ENCODE measurements around the gene BEST3. TPM values are rescaled to one million over a fixed set of nuclear protein-coding genes. Genes with fewer than 3 reads are reported as not detected.
"Not testable (repeated sequence)": the region's sequence is repeated elsewhere in the genome, so short reads cannot be mapped to it uniquely, and the experiment has no call there.

The BEST3 gene
- polyA plus RNA-seq, 3 donors, result 0.04 to 0.24 TPM; not detected in 1

- WGBS, 3 donors, result 75 to 81% (median 78%) methylated on average over 2 of the region's 2 CpGs
- no peak overlapping the region for H3K27ac ChIP-seq (ENCODE audit: low read depth, low read length)
Measured at GRCh38 chr12:69689638-69690037, 9.5 kb downstream of the BEST3 start.

GRCh38 chr12:69688471-69689427 is 10.4 kb downstream of the BEST3 start:
- WGBS, 3 donors, result 33 to 60% (median 35%) methylated on average over 14 of the region's 14 CpGs
- no peak overlapping the region for H3K27ac ChIP-seq (ENCODE audit: low read depth, low read length)

GRCh38 chr12:69688021-69688420 is 11.1 kb downstream of the BEST3 start:
- 74 to 87% (median 84%) methylated on average over 1 of the region's 1 CpG for WGBS, 3 donors
- no peak overlapping the region for H3K27ac ChIP-seq (ENCODE audit: low read depth, low read length)

DNA sequence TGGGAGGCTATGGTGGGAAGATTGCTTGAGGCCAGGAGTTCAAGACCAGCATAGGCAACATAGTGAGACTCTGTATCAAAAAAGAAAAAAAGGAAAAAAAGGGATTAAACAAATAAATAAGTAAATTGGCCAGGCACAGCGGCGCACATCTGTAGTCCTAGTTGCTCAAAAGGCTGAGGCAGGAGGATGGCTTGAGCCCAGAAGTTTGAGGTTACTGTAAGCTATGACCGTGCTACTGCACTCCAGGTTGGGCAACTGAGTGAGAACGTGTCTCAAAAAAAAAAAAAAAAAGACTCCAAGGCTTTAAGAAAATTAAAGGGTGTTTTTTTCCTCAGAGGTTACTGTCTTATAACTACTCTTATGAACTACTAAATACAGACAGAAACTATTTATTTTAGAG is 11.7 kb downstream of the BEST3 start:
- WGBS, 3 donors, result 66 to 87% (median 66%) methylated on average over 4 of the region's 4 CpGs
- no peak overlapping the region for H3K27ac ChIP-seq (ENCODE audit: low read depth, low read length)

DNA sequence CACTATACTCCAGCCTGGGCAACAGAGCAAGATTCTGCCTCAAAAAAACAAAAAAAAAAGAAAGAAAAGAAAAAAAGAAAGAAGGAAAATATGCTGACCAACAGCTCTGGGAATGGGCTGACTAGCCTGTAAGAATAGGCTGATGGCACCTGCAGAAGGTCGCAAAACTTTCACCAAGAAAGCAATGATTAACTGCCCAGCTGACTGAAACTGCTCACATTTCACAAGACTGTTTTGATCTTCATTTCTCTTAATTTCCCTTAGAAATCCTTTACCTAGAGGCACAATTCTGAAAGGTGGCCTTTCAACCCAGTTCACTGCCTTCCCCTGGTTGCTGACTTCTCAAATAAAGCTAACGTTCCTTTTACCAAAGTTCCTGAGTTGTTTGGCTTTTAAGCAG is 12.4 kb downstream of the BEST3 start:
- WGBS, 3 donors, result 55 to 89% (median 79%) methylated on average over 2 of the region's 2 CpGs
- no peak overlapping the region for H3K27ac ChIP-seq (ENCODE audit: low read depth, low read length)

DNA sequence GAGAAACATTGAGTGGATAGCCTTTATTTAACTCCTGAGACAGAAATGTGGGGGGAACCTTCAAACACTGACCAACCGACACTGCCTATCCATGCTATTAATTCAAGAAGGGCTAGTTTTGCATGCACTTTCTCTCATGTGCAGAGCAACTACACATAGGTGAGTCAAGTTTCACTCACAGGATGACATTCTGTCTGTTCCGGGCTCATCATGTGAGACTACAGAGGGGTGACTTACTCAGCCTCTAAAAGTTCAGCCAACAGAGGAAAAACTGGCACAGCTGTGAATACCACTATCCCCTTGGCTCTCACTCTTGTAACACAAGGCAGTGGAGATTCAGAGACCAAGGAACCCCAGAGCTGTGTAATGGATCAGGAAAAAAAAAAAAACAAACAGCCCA is 13.3 kb downstream of the BEST3 start:
- no peak overlapping the region for H3K27ac ChIP-seq (ENCODE audit: low read depth, low read length)
- 83 to 91% (median 84%) methylated on average over 2 of the region's 2 CpGs for WGBS, 3 donors

DNA sequence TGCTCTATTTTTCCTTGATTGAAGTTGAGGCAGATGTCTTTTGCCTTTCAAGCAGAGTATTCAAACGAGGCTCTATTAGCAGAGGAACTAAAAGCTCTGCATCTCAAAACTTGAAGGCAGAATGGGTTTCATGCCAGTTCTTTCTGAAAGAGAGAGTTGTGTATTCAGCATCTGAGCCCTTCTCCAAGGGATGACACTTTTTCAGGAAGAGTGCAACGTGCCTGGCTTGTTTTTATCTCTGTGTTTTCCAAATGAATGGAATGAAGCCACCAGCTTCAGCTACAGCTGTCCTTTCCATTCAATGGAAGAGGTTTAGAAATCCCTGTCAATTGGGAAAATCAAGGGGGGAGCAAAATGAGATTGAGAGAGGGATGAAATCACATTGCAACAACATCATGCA is 14.6 kb downstream of the BEST3 start:
- WGBS, 3 donors, result 41 to 48% (median 42%) methylated on average over 2 of the region's 2 CpGs
- H3K27ac ChIP-seq (ENCODE audit: low read depth, low read length), result no peak overlapping the region

- WGBS, 3 donors, result 80 to 89% (median 86%) methylated on average over 2 of the region's 2 CpGs
- no peak overlapping the region for H3K27ac ChIP-seq (ENCODE audit: low read depth, low read length)
Measured at GRCh38 chr12:69682110-69682755, 16.9 kb downstream of the BEST3 start.

DNA sequence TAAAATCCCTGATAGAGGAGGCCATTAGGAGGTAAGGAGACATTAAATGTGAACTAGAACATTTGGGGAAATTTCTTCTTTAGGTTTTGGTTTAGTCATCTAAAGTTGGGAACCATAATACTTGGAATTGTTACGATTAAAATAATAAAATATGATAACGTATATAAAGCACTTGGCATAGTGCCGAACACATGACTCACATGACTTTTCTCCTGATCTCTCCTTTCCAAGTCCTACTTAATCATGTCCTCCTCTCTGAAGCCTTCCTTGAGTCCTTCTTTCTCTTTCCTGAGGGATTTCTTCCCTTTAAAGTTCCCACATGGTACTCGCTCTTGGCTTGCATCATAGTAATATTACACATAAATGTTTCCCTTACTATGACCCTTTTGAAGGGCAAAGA is 20.0 kb downstream of the BEST3 start:
- 79 to 82% (median 80%) methylated on average over 4 of the region's 4 CpGs for WGBS, 3 donors
- no peak overlapping the region for H3K27ac ChIP-seq (ENCODE audit: low read depth, low read length)

- 88 to 92% (median 90%) methylated on average over 8 of the region's 8 CpGs for WGBS, 3 donors
- no peak overlapping the region for H3K27ac ChIP-seq (ENCODE audit: low read depth, low read length)
Measured at GRCh38 chr12:69676257-69677012, 22.7 kb downstream of the BEST3 start.

DNA sequence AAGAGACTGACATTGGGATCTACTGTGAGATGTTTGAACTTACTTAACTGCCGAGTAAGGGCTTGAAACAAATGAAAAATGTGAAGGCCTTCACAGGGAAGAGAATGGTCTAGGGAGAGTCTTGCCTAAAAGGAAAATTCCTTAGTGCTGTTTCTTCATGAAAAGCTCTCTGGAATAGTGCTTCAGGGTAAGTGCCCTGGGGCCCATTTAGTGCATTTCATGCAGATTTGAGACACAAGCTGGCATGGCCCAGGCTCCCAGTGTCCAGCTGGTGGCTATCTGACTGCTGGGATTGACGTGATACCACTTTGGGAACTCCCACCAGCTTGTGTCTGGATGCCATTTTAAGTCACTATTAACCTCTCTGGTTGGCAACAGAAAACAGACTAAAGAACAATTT is 26.9 kb downstream of the BEST3 start:
- H3K27ac ChIP-seq (ENCODE audit: low read depth, low read length), result no peak overlapping the region
- 73 to 80% (median 78%) methylated on average over 2 of the region's 2 CpGs for WGBS, 3 donors

DNA sequence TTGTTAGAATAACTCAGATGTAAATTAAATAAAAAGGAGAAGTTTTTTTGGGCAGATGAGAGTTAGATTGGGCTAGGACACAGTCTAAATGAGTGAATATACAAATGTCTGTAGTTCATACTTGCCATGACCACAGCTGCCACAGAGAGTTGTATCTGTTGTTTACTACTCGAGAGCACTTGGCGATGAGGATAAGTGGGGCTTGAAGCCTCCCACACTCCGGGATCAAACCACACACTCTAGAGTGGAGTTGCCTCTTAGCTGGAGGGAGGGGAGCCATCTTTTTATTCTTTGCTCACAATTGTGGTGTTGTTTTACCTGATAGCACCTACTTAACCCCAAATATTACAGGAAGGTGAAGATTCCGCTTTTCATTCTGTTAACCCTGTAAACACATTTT is 27.5 kb downstream of the BEST3 start:
- H3K27ac ChIP-seq (ENCODE audit: low read depth, low read length), result no peak overlapping the region
- WGBS, 3 donors, result 88 to 91% (median 89%) methylated on average over 4 of the region's 4 CpGs

- no peak overlapping the region for H3K27ac ChIP-seq (ENCODE audit: low read depth, low read length)
- 73 to 77% (median 75%) methylated on average over 2 of the region's 2 CpGs for WGBS, 3 donors
Measured at GRCh38 chr12:69666798-69667197, 32.3 kb downstream of the BEST3 start.

- WGBS, 3 donors, result 64 to 78% (median 72%) methylated on average over 6 of the region's 6 CpGs
Measured at GRCh38 chr12:69664930-69665377, 34.1 kb downstream of the BEST3 start.

GRCh38 chr12:69663726-69664125 is 35.4 kb downstream of the BEST3 start:
- H3K27ac ChIP-seq (ENCODE audit: low read depth, low read length), result no peak overlapping the region
- WGBS, 3 donors, result 88 to 91% (median 89%) methylated on average over 3 of the region's 3 CpGs

More at GRCh38 chr12:69664930-69665377, 34.1 kb downstream of the BEST3 start:
- H3K27ac ChIP-seq (ENCODE audit: low read depth, low read length), result not testable (repeated sequence)

DNA sequence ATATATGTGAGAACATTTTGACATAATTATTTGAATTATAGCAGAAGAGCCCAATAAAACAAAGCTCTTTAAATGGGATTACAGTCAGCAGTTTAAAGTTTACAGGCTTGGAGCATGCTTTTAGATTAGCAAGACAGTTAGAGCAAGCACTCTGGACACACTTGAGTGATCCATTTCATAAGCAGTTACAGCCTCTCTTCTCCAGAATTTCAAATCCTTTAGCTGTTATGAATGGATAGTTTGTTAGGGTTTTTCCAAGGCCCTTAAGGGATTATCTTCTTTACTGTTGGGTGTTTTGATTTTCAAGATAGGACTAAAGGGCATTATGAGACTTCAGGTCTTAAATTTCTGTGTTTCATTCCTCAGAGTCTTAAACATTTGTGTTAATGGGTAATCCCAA is 36.3 kb downstream of the BEST3 start:
- no peak overlapping the region for H3K27ac ChIP-seq (ENCODE audit: low read depth, low read length)

DNA sequence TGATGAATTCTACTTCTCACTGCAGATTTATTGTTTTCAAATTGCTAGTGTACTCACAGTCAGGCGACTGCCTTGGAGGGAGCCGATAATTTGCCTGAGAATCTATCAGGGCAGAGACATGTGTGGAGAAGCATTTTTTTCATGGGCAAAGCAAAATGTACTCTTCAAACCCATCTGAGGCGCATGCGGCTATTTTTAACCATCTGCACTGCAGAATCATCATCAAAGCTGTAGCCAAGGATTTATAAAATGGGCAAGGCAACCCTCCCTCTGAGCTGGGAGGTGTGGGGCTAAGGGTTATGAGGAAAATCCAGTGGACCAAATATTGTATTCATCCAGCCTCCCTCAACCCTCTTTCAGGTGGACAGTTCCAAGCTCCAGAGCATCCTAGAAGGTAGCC is 37.7 kb downstream of the BEST3 start:
- WGBS, 3 donors, result 68 to 92% (median 91%) methylated on average over 4 of the region's 4 CpGs
- no peak overlapping the region for H3K27ac ChIP-seq (ENCODE audit: low read depth, low read length)

DNA sequence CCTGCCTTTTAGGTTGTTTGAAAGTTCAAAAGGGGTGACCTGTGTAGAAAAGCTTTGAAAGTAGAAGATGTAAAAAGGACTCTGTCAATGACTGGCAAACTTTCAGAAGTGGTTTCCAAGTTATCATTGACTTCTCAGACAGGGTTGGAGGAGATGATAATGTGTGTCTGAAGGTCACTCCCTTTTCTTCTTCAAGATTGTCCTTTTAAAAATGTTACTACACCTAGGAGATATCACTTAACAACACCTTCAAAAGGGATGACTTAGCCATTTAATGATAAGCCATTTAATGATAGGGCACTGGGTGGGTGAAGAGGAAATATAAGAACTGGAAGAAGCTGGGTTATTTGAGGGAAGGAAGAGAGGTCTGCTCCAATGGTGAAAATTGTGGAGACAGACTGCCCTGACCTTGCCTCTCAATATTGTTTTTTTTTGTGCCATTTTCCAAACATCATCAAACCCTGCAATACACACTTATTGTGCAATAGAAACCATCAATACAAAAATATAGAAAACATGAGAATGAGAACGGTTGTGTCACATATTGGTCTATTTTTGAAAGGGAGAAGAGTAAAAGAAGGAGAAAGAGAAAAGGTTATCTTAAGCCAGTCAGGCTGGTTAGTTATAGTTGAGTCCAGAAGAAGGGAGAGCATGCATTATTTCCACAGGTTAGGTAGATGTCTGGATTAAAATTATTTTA is 38.8 kb downstream of the BEST3 start:
- 81 to 86% (median 84%) methylated on average over 1 of the region's 1 CpG for WGBS, 3 donors
- H3K27ac ChIP-seq (ENCODE audit: low read depth, low read length), result no peak overlapping the region
